ENCODE measurements around the gene EIF2B4. TPM values are rescaled to one million over a fixed set of nuclear protein-coding genes. Genes with fewer than 3 reads are reported as not detected.
A peak's percentile ranks its signal among the peaks of the same experiment; 100 is the strongest.

The EIF2B4 gene
- total and polyA plus RNA-seq, 9 of the 15 experiments (the other 6 are each of a cell fraction or from before 2014, with no cell fraction given): 29.7 to 80.3 (median 58.9) TPM

GRCh38 chr2:27376151-27376865 lies 6.2 kb upstream of the EIF2B4 start:
- DNase-seq (ENCODE audit: extremely low read depth in 1 of 4, low spot score in 3 of 4) (no peak), FAIRE-seq (no peak), ATAC-seq (no peak)
- H4K20me1 ChIP-seq (replicated peaks; ENCODE audit: control insufficient read depth, insufficient read depth, low read length): no peaks in the 10 kb centered on the region
- 0 out of 4 replicates have a peak overlapping the region, but pooled peaks of 1 of the 2 experiments have one; percentile 40 for H3K9ac ChIP-seq (ENCODE audit: insufficient read depth in 1 of 2, low read depth in 2 of 2, low read length in 2 of 2)
- no peaks in the 10 kb centered on the region for H3K27me3 ChIP-seq (ENCODE audit: control insufficient read depth in 2 of 2, insufficient read depth in 2 of 2, low read length in 2 of 2)
- H3K4me2 ChIP-seq (ENCODE audit: insufficient read depth, low read length): no peak overlapping the region
- H3K4me3 ChIP-seq: no peak overlapping the region
- no peak overlapping the region for H2AFZ ChIP-seq (ENCODE audit: low read depth, low read length)
- peaks cover 77% of the 10 kb centered on the region for H3K36me3 ChIP-seq (ENCODE audit: control insufficient read depth, insufficient read depth, low read length)
- ChIA-PET CTCF (ENCODE audit: low intra/inter-chr PET ratio) (no interaction called here), POLR2A (interaction anchor here (0.7 kb wide), 2 partner anchors 15 to 185 kb away, joined by 3 read pairs; no protein-coding TSS in a partner anchor)
- H3K9me3 ChIP-seq (replicated peaks; ENCODE audit: control insufficient read depth, insufficient read depth, low read depth, low read length): no peaks in the 10 kb centered on the region
- 92% methylated on average over 16 of the region's 16 CpGs for WGBS (ENCODE audit: insufficient coverage, low coverage, missing lambda C conversion rate)
- in situ Hi-C loops (cut with MboI): no loop called here
- intact Hi-C loops (cut with micrococcal nuclease): no loop called here
- no peak overlapping the region; the same call in 2 of the 3 replicates for H3K27ac ChIP-seq (ENCODE audit: extremely low read depth, low read depth, low read length)
- TF ChIP-seq RBFOX2 (IDR thresholded peaks at IDR 0.05; ENCODE audit: low read depth, low read length): 0 out of 2 replicates have a peak, but pooled peaks have one; percentile 35
- TF ChIP-seq DPF2 (IDR thresholded peaks at IDR 0.05): no peak
- BruUV-seq (replicated peaks): no TSS peak
- no peaks in the 10 kb centered on the region for H3K9me1 ChIP-seq (ENCODE audit: control insufficient read depth, insufficient read depth, low read length)
- H3K4me1 ChIP-seq (replicated peaks in 1 of 2; ENCODE audit: control insufficient read depth in 2 of 2, insufficient read depth in 2 of 2, low read length in 2 of 2): peaks cover 15 to 43% of the 10 kb centered on the region in 2 experiments
- H3K79me2 ChIP-seq (ENCODE audit: control insufficient read depth, insufficient read depth, low read length): peaks cover 38% of the 10 kb centered on the region

GRCh38 chr2:27375513-27376099 lies 5.5 kb upstream of the EIF2B4 start:
- H3K36me3 ChIP-seq (ENCODE audit: control insufficient read depth, insufficient read depth, low read length): peaks cover 71% of the 10 kb centered on the region
- POLR2A ChIA-PET: interaction anchor here (0.5 to 0.9 kb wide), 4 partner anchors 15 to 264 kb away, joined by 3 to 5 read pairs (median 3); partner anchors contain the start of gene GTF3C2
- no peak overlapping the region for H2AFZ ChIP-seq (ENCODE audit: low read depth, low read length)
- no peak overlapping the region for H3K4me3 ChIP-seq
- no peak for FAIRE-seq
- H3K27ac ChIP-seq (ENCODE audit: extremely low read depth, low read depth, low read length): no peak overlapping the region; the same call in 2 of the 3 replicates
- in situ Hi-C loops (cut with MboI) (no loop called here), intact Hi-C loops (cut with micrococcal nuclease) (no loop called here)
- no TSS peak for BruUV-seq (replicated peaks)
- WGBS (ENCODE audit: insufficient coverage, low coverage, missing lambda C conversion rate): 86% methylated on average over 14 of the region's 20 CpGs
- H4K20me1 ChIP-seq (replicated peaks; ENCODE audit: control insufficient read depth, insufficient read depth, low read length): no peaks in the 10 kb centered on the region
- H3K9me3 ChIP-seq (replicated peaks; ENCODE audit: control insufficient read depth, insufficient read depth, low read depth, low read length): no peaks in the 10 kb centered on the region
- H3K79me2 ChIP-seq (ENCODE audit: control insufficient read depth, insufficient read depth, low read length): peaks cover 45% of the 10 kb centered on the region
- H3K9me1 ChIP-seq (ENCODE audit: control insufficient read depth, insufficient read depth, low read length): no peaks in the 10 kb centered on the region
- no peak overlapping the region for H3K9ac ChIP-seq (ENCODE audit: insufficient read depth in 1 of 2, low read depth in 2 of 2, low read length in 2 of 2)
- ATAC-seq: no peak
- no peak overlapping the region for H3K4me2 ChIP-seq (ENCODE audit: insufficient read depth, low read length)
- CTCF ChIA-PET (ENCODE audit: low intra/inter-chr PET ratio): no interaction called here
- H3K4me1 ChIP-seq (replicated peaks in 1 of 2; ENCODE audit: control insufficient read depth in 2 of 2, insufficient read depth in 2 of 2, low read length in 2 of 2): peaks cover 12 to 43% of the 10 kb centered on the region in 2 experiments
- H3K27me3 ChIP-seq (ENCODE audit: control insufficient read depth in 2 of 2, insufficient read depth in 2 of 2, low read length in 2 of 2): no peaks in the 10 kb centered on the region
- no peak for DNase-seq (ENCODE audit: extremely low read depth in 1 of 4, low spot score in 3 of 4)
- TF ChIP-seq HNRNPLL (IDR thresholded peaks at IDR 0.05; ENCODE audit: low read depth, low read length, poor library complexity, severe bottlenecking): no peak
- no peak for TF ChIP-seq KDM2B (CRISPR knock-in tag; IDR thresholded peaks at IDR 0.05)
- 0 out of 2 replicates have a peak, but pooled peaks have one; percentile 40 for TF ChIP-seq ZBTB33 (CRISPR knock-in tag; IDR thresholded peaks at IDR 0.05)
- peak; percentile 66; the same call in 1 of the 2 replicates for TF ChIP-seq RBFOX2 (IDR thresholded peaks at IDR 0.05; ENCODE audit: low read depth, low read length)
- TF ChIP-seq E2F4 (CRISPR knock-in tag; IDR thresholded peaks at IDR 0.05; ENCODE audit: low read depth): no peak
- TF ChIP-seq TRIM28 (IDR thresholded peaks at IDR 0.05): no peak
- no peak for TF ChIP-seq ZNF354B (CRISPR knock-in tag; IDR thresholded peaks at IDR 0.05)
- TF ChIP-seq POLR2A (conservative IDR thresholded peaks at IDR 0.05): 0 out of 2 replicates have a peak, but pooled peaks have one; percentile 6
- no peak for TF ChIP-seq ZNF232 (CRISPR knock-in tag; IDR thresholded peaks at IDR 0.05)

Data from K562 (cell line).